Measurements from ENCODE around the gene KTN1. TPM values are rescaled to one million over a fixed set of nuclear protein-coding genes. Genes with fewer than 3 reads are reported as not detected.

Gene KTN1
- total RNA-seq, 2 experiments from 2014 or later: 90.0 to 94.1 TPM

DNA sequence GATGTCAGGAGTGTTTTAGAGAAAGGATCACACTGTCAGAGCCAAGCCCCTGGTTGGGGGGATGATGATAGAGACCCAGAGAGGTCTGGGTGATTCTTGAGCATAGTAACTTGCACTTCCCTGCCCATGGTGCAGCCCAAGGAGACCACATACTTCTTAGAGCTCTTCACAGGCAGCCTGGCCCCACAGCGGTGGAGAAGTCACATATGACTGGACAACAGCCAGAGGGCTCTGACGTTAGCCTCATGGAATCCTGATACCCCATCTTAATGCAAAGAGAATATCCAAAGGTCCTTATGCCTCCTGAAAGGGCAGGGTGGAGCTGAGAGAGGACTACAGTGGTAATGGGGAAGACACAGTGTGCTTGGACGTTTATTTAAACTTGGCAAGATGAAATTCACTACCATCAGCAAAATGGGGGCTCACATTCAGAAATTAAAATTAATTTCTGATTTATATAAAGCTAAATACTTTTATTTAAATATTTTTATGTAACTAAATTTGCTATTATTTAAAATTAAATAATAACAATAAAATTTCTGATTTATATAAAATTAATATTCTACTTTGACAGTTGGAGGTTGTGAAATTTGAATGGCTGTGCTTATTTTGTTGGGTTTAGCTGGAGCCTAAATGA is 131.3 kb downstream of the KTN1 start:
- Mint-ChIP-seq H3K4me3 (no peak overlapping the region), H3K9me3 (no peaks in the 10 kb centered on the region), H3K4me1 (ENCODE audit: low read depth) (no peaks in the 10 kb centered on the region), H3K27ac (no peak overlapping the region), H3K27me3 (ENCODE audit: low read depth) (no peaks in the 10 kb centered on the region), H3K36me3 (ENCODE audit: low read depth) (no peaks in the 10 kb centered on the region)
- intact Hi-C loops (cut with micrococcal nuclease): no loop called here
- CTCF ChIA-PET: no interaction called here
- DNase-seq: no peak

DNA sequence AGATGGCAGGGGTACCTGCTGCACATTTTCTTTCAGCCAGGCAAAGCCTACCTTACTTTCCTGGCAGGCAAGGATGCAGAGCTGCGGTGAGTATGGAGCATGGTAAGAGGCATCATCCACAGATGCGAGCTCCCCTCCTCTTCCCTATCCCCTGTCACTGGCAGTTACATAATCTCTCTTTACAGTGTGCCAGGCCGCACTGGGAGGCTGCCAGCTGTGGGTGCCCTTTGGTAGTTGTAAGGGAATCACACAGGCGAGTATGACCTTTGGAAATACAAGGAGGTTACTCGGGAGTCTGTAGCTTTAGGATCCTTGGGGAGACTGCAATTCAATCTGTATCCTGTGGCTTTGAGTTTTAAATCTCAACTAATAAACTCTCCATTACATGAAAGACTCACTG is 132.5 kb downstream of the KTN1 start:
- CTCF ChIA-PET: interaction anchor here (0.6 to 0.8 kb wide), 2 partner anchors 270 to 765 kb away, joined by 3 to 6 read pairs; no protein-coding TSS in a partner anchor
- Mint-ChIP-seq H3K4me1 (ENCODE audit: low read depth) (no peaks in the 10 kb centered on the region), H3K36me3 (ENCODE audit: low read depth) (no peaks in the 10 kb centered on the region), H3K27ac (no peak overlapping the region), H3K4me3 (no peak overlapping the region), H3K9me3 (no peaks in the 10 kb centered on the region), H3K27me3 (ENCODE audit: low read depth) (no peaks in the 10 kb centered on the region)
- intact Hi-C loops (cut with micrococcal nuclease): no loop called here
- no peak for DNase-seq

- DNase-seq: no peak
- no peak overlapping the region for H3K27ac Mint-ChIP-seq
- H3K4me1 Mint-ChIP-seq (ENCODE audit: low read depth): no peaks in the 10 kb centered on the region
- no peaks in the 10 kb centered on the region for H3K27me3 Mint-ChIP-seq (ENCODE audit: low read depth)
- no peaks in the 10 kb centered on the region for H3K36me3 Mint-ChIP-seq (ENCODE audit: low read depth)
- no peaks in the 10 kb centered on the region for H3K9me3 Mint-ChIP-seq
- intact Hi-C loops (cut with micrococcal nuclease): no loop called here
- no peak overlapping the region for H3K4me3 Mint-ChIP-seq
- CTCF ChIA-PET: interaction anchor here (0.8 kb wide), 1 partner anchor 267 kb away, joined by 3 read pairs; no protein-coding TSS in a partner anchor
These were observed 133.5 kb downstream of the KTN1 start for GRCh38 chr14:55713486-55713885.

DNA sequence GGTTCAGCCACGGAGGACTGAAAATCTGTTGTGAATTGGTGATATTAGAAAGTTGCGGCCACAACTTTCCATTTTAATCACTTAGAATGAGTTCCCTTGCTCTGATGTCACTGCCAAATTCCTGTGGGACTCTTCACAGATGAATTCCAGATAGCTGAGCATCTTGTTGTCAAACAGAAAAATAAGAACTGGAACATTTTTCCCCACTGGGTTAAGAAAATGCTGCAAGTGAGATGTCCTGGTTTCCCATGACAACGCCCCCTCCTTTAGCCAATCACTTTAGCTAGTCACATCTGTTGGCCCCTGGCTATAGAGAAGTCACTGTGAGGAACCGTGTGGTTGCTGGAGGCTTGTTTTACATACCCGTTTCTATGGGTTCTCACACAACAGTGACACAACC is 135.9 kb downstream of the KTN1 start:
- H3K27me3 Mint-ChIP-seq (ENCODE audit: low read depth): no peaks in the 10 kb centered on the region
- no peaks in the 10 kb centered on the region for H3K4me1 Mint-ChIP-seq (ENCODE audit: low read depth)
- H3K9me3 Mint-ChIP-seq: no peaks in the 10 kb centered on the region
- intact Hi-C loops (cut with micrococcal nuclease): no loop called here
- H3K4me3 Mint-ChIP-seq: no peak overlapping the region
- H3K27ac Mint-ChIP-seq: no peak overlapping the region
- no peak for DNase-seq
- CTCF ChIA-PET: interaction anchor here (1.2 to 2.1 kb wide), 2 partner anchors 10 to 16 kb away, joined by 3 to 6 read pairs; no protein-coding TSS in a partner anchor
- no peaks in the 10 kb centered on the region for H3K36me3 Mint-ChIP-seq (ENCODE audit: low read depth)

- intact Hi-C loops (cut with micrococcal nuclease): no loop called here
- CTCF ChIA-PET: interaction anchor here (2.1 kb wide), 1 partner anchor 14 kb away, joined by 6 read pairs; no protein-coding TSS in a partner anchor
- no peak overlapping the region for H3K27ac Mint-ChIP-seq
These were observed 137.6 kb downstream of the KTN1 start for GRCh38 chr14:55717621-55718020.

DNA sequence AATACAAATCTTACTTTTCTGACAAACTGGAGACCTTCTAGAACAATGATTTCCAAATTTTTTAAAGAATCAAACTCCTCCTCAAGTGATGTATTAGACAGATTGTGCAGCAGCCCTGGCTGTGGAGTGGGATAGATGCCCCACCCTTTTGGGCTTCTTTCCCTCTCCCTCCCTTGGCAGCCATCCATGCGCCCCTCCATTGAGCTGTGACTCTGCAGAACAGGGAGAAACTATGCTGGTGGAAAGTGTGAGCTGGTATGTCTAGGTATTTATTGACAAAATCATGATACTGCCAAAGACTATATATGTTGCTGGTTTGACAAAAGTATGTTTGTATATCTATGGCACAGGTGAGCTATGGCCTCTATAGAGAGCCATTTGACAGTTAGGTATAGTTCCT is 138.5 kb downstream of the KTN1 start:
- Mint-ChIP-seq H3K9me3 (no peaks in the 10 kb centered on the region), H3K36me3 (ENCODE audit: low read depth) (no peaks in the 10 kb centered on the region), H3K4me1 (ENCODE audit: low read depth) (no peaks in the 10 kb centered on the region), H3K27ac (no peak overlapping the region), H3K27me3 (ENCODE audit: low read depth) (no peaks in the 10 kb centered on the region), H3K4me3 (no peak overlapping the region)
- intact Hi-C loops (cut with micrococcal nuclease): no loop called here
- no peak for DNase-seq
- CTCF ChIA-PET: no interaction called here

More at GRCh38 chr14:55717621-55718020, 137.6 kb downstream of the KTN1 start:
- Mint-ChIP-seq H3K36me3 (ENCODE audit: low read depth) (no peaks in the 10 kb centered on the region), H3K27me3 (ENCODE audit: low read depth) (no peaks in the 10 kb centered on the region), H3K9me3 (no peaks in the 10 kb centered on the region), H3K4me3 (no peak overlapping the region), H3K4me1 (ENCODE audit: low read depth) (no peaks in the 10 kb centered on the region)
- DNase-seq: no peak

DNA sequence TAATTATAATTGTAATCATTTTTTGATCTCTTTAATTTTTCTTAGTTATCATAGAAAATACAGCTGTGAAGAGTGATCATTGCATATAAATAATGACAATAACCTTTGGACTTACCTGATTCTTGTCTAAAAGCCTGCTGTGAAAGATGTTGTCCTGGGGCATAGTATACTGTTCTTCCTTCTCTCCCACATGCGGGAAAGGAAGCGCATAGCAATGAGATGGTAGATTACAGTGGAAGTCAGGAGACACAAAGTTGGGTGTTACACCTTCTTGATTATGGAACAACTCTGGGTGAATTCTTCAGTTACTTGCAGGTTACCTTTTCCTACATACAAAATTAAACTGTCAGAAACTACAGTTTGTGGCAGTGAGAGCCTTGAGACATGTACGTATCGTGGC is 140.8 kb downstream of the KTN1 start:
- no peak overlapping the region for H3K27ac Mint-ChIP-seq
- no peaks in the 10 kb centered on the region for H3K4me1 Mint-ChIP-seq (ENCODE audit: low read depth)
- CTCF ChIA-PET: no interaction called here
- no peak overlapping the region for H3K4me3 Mint-ChIP-seq
- DNase-seq: no peak
- no peaks in the 10 kb centered on the region for H3K27me3 Mint-ChIP-seq (ENCODE audit: low read depth)
- no peaks in the 10 kb centered on the region for H3K36me3 Mint-ChIP-seq (ENCODE audit: low read depth)
- no peaks in the 10 kb centered on the region for H3K9me3 Mint-ChIP-seq
- intact Hi-C loops (cut with micrococcal nuclease): no loop called here

DNA sequence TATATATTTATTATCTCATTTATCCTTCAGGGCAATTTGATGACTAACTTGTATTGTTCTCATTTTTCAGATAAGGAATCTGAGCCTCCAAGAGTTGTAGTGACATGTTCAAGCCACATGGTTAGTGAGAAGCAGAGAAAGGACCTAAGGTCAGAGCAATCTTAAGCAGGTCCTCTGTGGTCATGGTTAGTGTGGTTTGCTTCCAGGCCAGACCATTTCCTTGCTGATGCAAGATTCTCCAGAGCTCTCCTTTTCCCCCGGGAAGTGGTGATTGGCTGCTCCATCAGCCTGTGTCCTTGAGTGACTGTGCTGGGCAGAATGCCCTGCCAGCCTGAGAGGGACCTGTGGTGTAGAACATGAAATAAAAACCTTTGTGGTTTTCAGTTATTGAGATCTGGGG is 141.3 kb downstream of the KTN1 start:
- H3K4me1 Mint-ChIP-seq (ENCODE audit: low read depth): no peaks in the 10 kb centered on the region
- intact Hi-C loops (cut with micrococcal nuclease): no loop called here
- no peak for DNase-seq
- no peaks in the 10 kb centered on the region for H3K36me3 Mint-ChIP-seq (ENCODE audit: low read depth)
- H3K9me3 Mint-ChIP-seq: no peaks in the 10 kb centered on the region
- no peak overlapping the region for H3K27ac Mint-ChIP-seq
- H3K4me3 Mint-ChIP-seq: no peak overlapping the region
- H3K27me3 Mint-ChIP-seq (ENCODE audit: low read depth): no peaks in the 10 kb centered on the region
- CTCF ChIA-PET: no interaction called here

DNA sequence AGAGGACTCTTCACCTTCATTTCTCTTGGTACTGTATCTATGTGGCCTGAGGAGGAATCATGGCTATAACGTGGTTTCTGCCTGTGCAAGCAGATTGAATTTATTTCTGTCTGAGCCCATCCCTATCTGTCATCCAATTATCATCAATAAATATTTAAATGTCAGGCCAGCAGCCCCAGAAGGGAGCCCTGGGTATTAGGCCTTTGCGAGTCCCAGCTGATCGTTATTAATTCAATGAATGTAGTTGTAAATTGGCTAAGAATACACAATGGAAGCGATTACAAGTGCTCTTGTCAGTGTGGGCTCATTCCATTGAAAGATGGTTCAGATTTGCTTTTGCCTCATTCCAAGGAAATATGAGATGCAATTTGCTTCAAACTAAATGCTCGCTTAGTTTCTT is 142.0 kb downstream of the KTN1 start:
- no peak for DNase-seq
- no peak overlapping the region for H3K27ac Mint-ChIP-seq
- intact Hi-C loops (cut with micrococcal nuclease): no loop called here
- no peaks in the 10 kb centered on the region for H3K9me3 Mint-ChIP-seq
- H3K27me3 Mint-ChIP-seq (ENCODE audit: low read depth): no peaks in the 10 kb centered on the region
- CTCF ChIA-PET: interaction anchor here (1.8 kb wide), 1 partner anchor 753 kb away, joined by 4 read pairs; no protein-coding TSS in a partner anchor
- H3K36me3 Mint-ChIP-seq (ENCODE audit: low read depth): no peaks in the 10 kb centered on the region
- no peak overlapping the region for H3K4me3 Mint-ChIP-seq
- no peaks in the 10 kb centered on the region for H3K4me1 Mint-ChIP-seq (ENCODE audit: low read depth)

- no peak overlapping the region for H3K4me3 Mint-ChIP-seq
- no peaks in the 10 kb centered on the region for H3K9me3 Mint-ChIP-seq
- no peak for DNase-seq
- no peaks in the 10 kb centered on the region for H3K27me3 Mint-ChIP-seq (ENCODE audit: low read depth)
- intact Hi-C loops (cut with micrococcal nuclease): no loop called here
- CTCF ChIA-PET: interaction anchor here (0.9 kb wide), 1 partner anchor 615 kb away, joined by 4 read pairs; no protein-coding TSS in a partner anchor
- no peaks in the 10 kb centered on the region for H3K36me3 Mint-ChIP-seq (ENCODE audit: low read depth)
- no peak overlapping the region for H3K27ac Mint-ChIP-seq
- H3K4me1 Mint-ChIP-seq (ENCODE audit: low read depth): no peaks in the 10 kb centered on the region
These were observed 144.7 kb downstream of the KTN1 start for GRCh38 chr14:55724736-55725135.

- CTCF ChIA-PET: interaction anchor here (0.6 to 3.3 kb wide), 20 partner anchors 8 to 752 kb away, joined by 3 to 28 read pairs (median 4); no protein-coding TSS in a partner anchor
- H3K4me3 Mint-ChIP-seq: no peak overlapping the region
- H3K27me3 Mint-ChIP-seq (ENCODE audit: low read depth): no peaks in the 10 kb centered on the region
- H3K4me1 Mint-ChIP-seq (ENCODE audit: low read depth): no peaks in the 10 kb centered on the region
- H3K36me3 Mint-ChIP-seq (ENCODE audit: low read depth): no peaks in the 10 kb centered on the region
- intact Hi-C loops (cut with micrococcal nuclease): loop anchor here (5.0 to 10.0 kb wide), 3 partner anchors 87 to 384 kb away; partner anchors contain the start of gene PELI2
- no peaks in the 10 kb centered on the region for H3K9me3 Mint-ChIP-seq
- no peak for DNase-seq
- H3K27ac Mint-ChIP-seq: no peak overlapping the region
These were observed 150.7 kb downstream of the KTN1 start for GRCh38 chr14:55730592-55731310.

GRCh38 chr14:55731311-55731872 is 151.4 kb downstream of the KTN1 start:
- Mint-ChIP-seq H3K9me3 (peaks cover 2% of the 10 kb centered on the region), H3K4me3 (no peak overlapping the region), H3K4me1 (ENCODE audit: low read depth) (no peaks in the 10 kb centered on the region), H3K27me3 (ENCODE audit: low read depth) (no peaks in the 10 kb centered on the region), H3K27ac (no peak overlapping the region), H3K36me3 (ENCODE audit: low read depth) (no peaks in the 10 kb centered on the region)
- CTCF ChIA-PET: interaction anchor here (0.6 to 3.3 kb wide), 31 partner anchors 8 to 751 kb away, joined by 3 to 28 read pairs (median 4); no protein-coding TSS in a partner anchor
- intact Hi-C loops (cut with micrococcal nuclease): loop anchor here (5.0 to 10.0 kb wide), 3 partner anchors 86 to 383 kb away; partner anchors contain the start of gene PELI2
- no peak for DNase-seq
